Activated gamma-delta T cell (primary cell): ENCODE data around the gene GPC3.

Experiments used
- DNase-seq: peaks from one replicate; lab custom pipeline; 2025; lab: John Stamatoyannopoulos, UW

The GPC3 gene

DNA sequence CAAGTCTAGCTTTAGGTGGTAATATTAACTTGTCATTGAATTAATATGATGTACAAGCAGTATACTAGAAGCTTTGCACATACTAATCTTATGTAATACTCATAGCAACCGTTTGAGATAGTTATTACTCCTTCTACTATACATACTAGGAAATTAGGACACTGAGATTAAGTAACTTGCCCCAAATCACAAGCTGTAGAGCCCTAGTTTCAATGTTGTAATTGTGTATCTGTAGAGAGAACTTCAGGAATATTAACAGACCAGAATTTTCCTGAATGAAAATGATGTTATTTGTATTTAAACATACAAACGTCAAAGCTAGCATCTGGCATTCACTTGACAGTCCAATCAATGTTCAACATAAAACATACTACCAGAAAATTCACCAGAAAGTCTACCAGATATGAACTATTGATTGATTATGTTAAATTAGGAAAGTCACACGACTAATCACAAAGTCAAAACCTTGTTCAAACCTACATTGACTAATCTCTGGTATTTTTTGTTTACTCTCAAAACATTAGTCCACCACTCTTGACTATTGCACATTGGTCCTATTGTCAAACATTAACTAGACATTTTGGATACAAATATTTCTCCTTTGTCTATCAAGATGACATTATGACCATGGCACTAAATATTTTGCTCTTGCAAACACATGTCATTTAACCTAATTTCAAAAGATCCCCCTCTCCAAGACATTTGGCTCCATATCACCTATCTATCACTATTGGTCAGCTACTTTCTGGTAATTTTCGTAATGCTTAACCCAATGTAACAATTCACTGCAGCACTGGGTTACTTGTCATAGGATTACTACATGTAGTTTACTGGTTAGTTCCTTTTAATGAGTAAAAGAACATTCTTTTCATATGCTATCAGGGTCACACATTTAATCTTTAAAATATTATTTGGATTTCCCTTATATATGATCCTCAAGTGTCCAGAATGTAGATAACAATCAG, 100.7 kb downstream of the GPC3 start:
- no peak for DNase-seq

GRCh38 chrX:133881893-133882292, 103.5 kb downstream of the GPC3 start:
- DNase-seq = no peak

DNA sequence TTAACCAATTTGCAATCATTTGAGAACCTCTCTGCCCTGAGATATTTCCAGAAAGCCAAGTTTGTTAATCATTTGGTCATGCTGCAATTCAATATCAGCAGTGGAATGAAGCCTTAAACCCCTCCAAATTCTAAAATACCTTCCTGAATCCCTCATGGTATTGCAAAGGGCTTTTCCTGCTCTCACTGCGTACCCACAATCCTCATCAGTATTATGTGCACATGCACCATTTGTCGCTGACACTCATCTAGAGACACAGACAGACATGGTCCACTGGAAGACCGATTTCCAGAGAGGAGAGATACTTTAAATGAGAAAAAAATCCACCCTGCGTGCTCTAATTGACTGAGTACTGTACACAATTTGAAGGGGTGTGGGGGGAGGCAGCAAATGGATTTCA, 104.4 kb downstream of the GPC3 start:
- no peak for DNase-seq

DNA sequence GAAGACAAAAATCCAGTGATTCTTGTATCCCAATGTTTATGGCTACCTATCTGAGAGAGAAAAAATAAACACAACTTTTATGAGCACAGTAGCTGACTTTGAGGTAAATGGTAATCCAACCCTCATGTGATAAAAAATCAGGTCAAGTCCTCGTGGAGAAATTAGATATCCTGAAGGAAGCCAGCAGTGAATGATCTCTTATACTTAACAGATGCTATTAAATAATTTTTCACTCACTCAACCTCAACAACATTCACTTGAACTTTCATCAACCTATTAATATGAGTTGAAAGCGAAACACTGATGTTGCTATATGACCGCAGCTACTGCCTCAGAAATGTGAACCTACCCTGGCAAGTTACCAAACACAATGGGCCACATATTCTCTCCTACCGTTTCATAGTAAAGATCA, 105.4 kb downstream of the GPC3 start:
- no peak for DNase-seq

GRCh38 chrX:133878710-133879109, 106.7 kb downstream of the GPC3 start:
- DNase-seq = no peak

DNA sequence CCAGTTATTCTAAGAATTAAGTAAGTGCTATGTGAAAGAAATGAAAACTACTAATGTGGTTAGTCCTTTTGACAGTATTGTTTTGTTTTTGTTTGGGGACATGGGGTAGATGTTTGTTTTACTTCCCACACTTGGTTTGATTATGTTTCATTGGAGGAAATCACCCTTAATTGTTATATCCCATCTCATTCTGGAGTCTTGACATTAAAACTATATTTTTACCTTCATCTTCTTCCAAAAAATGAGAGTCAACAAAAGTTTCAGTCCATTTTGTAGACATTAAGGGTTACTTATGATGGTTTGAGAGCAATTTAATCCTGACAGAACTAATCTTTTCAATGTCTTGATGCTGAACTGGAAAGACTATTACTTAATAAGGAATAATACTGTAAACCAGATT, 108.7 kb downstream of the GPC3 start:
- no peak for DNase-seq

- DNase-seq = no peak
Observed at GRCh38 chrX:133869270-133869669, 116.1 kb downstream of the GPC3 start.

DNA sequence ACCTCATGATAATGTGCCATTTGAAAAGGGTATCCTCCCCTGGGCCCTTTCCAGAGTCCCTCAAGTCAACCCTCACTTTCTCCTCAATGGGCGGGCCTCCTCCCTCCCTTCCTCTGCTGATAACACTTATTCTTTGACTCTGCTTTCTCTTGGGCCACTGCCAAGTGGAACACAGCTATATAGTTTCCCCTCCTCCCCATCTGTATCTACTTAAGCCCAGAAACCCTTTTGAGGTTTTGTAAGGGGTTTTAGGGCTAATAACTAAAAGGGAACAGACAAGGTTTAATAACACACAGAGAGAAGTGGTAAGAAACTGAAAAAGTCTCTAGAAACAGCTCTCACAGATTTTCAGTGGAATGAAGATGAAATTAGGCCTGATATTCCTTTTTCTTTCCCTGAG, 116.7 kb downstream of the GPC3 start:
- DNase-seq = no peak

DNA sequence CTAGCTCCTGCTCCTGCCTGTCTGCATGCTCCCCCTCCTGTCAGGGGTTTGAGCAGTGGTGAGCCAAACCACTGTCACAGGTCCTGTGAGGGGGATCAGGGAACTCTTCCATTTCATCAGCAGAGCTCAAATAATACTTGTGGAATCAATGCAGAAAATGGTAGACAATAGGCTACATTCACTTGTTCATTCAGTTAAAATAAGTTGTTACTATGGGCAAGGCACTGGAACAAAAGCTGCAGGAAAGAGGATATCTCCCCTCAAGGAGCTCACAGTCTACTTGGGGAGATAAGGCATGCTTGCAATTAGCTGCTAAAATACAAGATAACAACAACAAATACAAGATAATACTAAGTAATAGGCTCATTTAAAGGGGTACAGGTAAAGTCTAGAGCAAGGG, 117.1 kb downstream of the GPC3 start:
- no peak for DNase-seq

GRCh38 chrX:133865761-133866471, 119.5 kb downstream of the GPC3 start:
- DNase-seq = no peak

- no peak for DNase-seq
Observed at GRCh38 chrX:133864236-133864635, 121.2 kb downstream of the GPC3 start.

DNA sequence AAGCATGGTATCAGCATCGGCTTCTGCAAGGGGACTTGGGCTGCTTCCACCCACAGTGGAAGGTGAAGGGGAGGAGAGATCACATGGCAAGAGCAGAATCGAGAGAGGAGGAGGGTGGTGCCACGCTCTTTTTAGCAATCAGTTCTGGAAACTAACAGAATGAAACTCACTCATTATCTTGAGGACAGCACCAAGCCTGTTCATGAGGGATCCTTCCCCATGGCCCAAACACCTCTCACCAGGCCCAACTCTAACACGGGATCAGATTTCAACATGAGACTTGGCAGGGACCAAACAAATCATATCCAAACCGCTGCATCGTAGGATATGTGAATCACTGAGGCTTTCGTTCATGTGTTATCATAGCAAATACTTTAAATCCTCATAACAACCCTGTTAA, 125.5 kb downstream of the GPC3 start:
- no peak for DNase-seq

- no peak for DNase-seq
Observed at GRCh38 chrX:133859336-133859735, 126.1 kb downstream of the GPC3 start.

GRCh38 chrX:133857640-133858269, 127.6 kb downstream of the GPC3 start:
- no peak for DNase-seq

- DNase-seq = no peak
Observed at GRCh38 chrX:133856819-133857218, 128.6 kb downstream of the GPC3 start.

DNA sequence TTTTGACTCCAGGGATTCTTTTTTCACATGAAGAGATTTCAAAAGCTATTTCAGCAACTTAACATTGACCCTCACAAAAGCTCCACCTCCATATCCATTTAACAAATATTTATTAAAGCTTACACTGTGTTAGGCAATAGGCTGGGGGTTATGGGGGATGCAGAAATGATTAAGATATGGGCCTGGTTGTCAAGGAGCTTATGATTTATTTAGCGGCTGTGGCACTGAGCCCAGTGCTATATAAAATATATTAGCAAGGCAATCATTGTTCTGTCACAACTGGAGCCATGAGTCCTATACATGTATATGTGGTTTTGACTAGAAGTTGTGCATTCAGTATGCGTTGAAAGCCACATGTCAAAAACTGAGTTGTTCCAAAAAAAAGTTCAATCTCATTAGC, 131.1 kb downstream of the GPC3 start:
- no peak for DNase-seq

GRCh38 chrX:133852837-133853356, 132.5 kb downstream of the GPC3 start:
- DNase-seq = no peak

- no peak for DNase-seq
Observed at GRCh38 chrX:133852401-133852800, 133.0 kb downstream of the GPC3 start.

DNA sequence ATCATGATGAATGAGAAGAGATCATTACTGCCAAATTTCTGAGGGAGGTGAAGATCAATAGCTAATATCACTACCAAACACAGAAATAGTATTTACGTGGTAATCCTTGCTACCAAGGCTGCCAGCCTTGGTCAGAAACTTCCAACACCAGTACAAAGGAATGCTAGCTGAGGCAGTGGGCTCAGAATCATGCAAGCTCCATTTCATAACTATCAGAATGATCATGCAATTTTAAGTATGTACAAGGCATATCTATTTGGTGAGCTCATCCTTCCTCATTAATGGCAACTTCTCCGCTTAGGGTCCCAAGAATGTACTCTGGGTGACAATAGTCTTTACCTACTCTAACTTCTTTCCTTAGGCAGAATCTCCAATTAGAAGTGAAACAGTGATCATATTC, 135.0 kb downstream of the GPC3 start:
- no peak for DNase-seq

GRCh38 chrX:133849676-133850075, 135.7 kb downstream of the GPC3 start:
- no peak for DNase-seq

DNA sequence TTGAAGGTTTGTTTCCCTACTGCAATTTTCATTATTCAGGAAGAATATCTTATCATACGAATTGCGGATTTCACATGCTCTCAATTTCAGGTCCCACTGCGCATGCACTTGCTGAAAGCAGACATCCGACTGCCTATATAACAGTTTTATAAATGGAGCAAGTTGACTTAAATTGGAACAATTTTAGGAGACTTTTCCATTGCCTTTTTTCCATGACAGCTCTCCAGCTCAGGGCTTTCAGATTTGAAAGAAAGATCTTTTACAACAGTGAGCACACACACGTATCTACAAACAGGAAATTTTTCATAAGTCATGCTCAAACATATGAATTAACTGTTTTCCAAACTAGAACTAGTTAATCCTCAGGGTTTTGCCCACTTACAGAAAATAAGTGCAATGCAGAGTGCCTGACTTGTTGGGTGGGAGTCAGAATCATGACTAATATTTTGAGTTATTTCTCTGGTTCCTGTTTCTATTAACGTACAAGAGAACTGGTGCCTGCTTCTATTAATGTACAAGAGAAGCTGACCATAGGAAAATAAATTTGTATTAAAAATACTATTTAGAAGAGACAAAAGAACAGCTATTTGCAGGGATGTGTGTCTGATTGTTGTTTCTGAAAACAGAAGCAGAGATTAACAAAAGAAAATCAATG, 137.9 kb downstream of the GPC3 start:
- DNase-seq = no peak

DNA sequence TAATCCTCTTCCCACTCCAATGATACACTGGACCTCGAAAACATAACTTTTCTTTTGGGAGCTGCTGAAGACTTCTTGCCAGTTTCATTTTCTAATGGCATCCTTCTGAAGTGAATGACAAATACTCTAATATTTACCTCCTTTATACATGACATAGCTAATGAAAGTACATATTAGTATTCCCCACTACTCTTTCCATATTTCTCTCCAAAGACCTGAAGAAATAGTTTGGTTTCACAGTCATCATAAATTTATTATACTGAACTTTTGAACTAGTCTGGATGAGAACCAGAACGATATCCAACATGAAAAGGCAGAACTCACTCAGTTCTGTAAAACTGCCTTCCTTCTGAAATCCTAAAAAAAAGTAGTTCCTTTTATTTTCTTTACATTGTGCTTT, 139.1 kb downstream of the GPC3 start:
- no peak for DNase-seq
